K562 (cell line): Measurements from ENCODE around the gene OTOR. TPM values are rescaled to one million over a fixed set of nuclear protein-coding genes. Genes with fewer than 3 reads are reported as not detected.

ENCODE experiments used
- ATAC-seq: fragments of 200-7000 bp; cut with Tn5 transposase; 3 replicates; pipeline ENCODE4 v1.9.1; 2020; ENCODE audit warnings: moderate library complexity
- BruUV-seq: library from RNA; stranded (reverse); fragments of 400-500 nt; replicated peaks from 2 replicates; lab custom pipeline; 2021; lab: Mats Ljungman, UMichigan
- CTCF ChIA-PET: fragments of 300-600 bp; formaldehyde crosslinking; extraction: SDS; loops from one replicate; lab custom pipeline; 2021; ENCODE audit warnings: low intra/inter-chr PET ratio; lab: Yijun Ruan, JAX
- POLR2A ChIA-PET: fragments of 300-600, 350-650 bp; sonication (Branson Sonifier 250); formaldehyde crosslinking; extraction: SDS; loops from one replicate; lab custom pipeline; 2021; ENCODE audit warnings: antibody characterized with exemption, inconsistent platforms; lab: Yijun Ruan, JAX
- DNase-seq, 4 experiments: peaks; one replicate each; pipeline versions ENCODE4 v3.0.0 to v3.0.0-alpha.2; 2011 to 2018; ENCODE audit warnings: low spot score in 3 of 4, mixed read lengths in 3 of 4; ENCODE audit errors: extremely low read depth in 1 of 4
- FAIRE-seq: peaks from 2 replicates; lab custom pipeline; 2011; peaks lifted over from hg19 to GRCh38; lab: Jason Lieb, UNC
- H2AFZ ChIP-seq: 2 replicates; pipeline ENCODE4 v1.6.0; 2011; ENCODE audit warnings: low read depth, low read length, control low read depth, inconsistent platforms
- H3K27ac ChIP-seq: fragments of 200-600 bp; 3 replicates; pipeline ENCODE4 v1.8.0; 2011; ENCODE audit warnings: low read depth, mild to moderate bottlenecking, control low read depth, inconsistent platforms, low read length, moderate library complexity, mixed read lengths; ENCODE audit errors: extremely low read depth
- H3K27me3 ChIP-seq, 2 experiments: fragments of 300-600 bp in 1 of 2; 2 replicates in 1 of 2; 3 replicates in 1 of 2; pipeline versions ENCODE4 v1.6.0 to v1.8.0; 2011; ENCODE audit warnings: inconsistent platforms in 2 of 2, low read length in 2 of 2, mild to moderate bottlenecking in 1 of 2, mixed read lengths in 1 of 2, moderate library complexity in 1 of 2; ENCODE audit not compliant: control insufficient read depth in 2 of 2, insufficient read depth in 2 of 2
- H3K36me3 ChIP-seq: fragments of 300-600 bp; 3 replicates; pipeline ENCODE4 v1.8.0; 2011; ENCODE audit warnings: mild to moderate bottlenecking, low read length, inconsistent platforms; ENCODE audit not compliant: control insufficient read depth, insufficient read depth
- H3K4me1 ChIP-seq, 2 experiments: fragments of 200-600 bp in 1 of 2; replicated peaks in 1 of 2; 2 replicates in 1 of 2; 3 replicates in 1 of 2; pipeline versions ENCODE4 v1.5.1 to v1.8.0; 2011; ENCODE audit warnings: inconsistent platforms in 2 of 2, low read length in 2 of 2, mild to moderate bottlenecking in 1 of 2, mixed read lengths in 1 of 2, moderate library complexity in 1 of 2; ENCODE audit not compliant: control insufficient read depth in 2 of 2, insufficient read depth in 2 of 2
- H3K4me2 ChIP-seq: 2 replicates; pipeline ENCODE4 v1.6.1; 2011; ENCODE audit warnings: low read length, control low read depth, inconsistent platforms, mixed read lengths; ENCODE audit not compliant: insufficient read depth
- H3K4me3 ChIP-seq: fragments of 200-600 bp; sonication (generic), shearing (Covaris generic); 2 replicates; pipeline ENCODE4 v1.5.1; 2016; ENCODE audit warnings: control low read depth, inconsistent platforms
- H3K79me2 ChIP-seq: fragments of 200-600 bp; 3 replicates; pipeline ENCODE4 v1.8.0; 2011; ENCODE audit warnings: low read length, inconsistent platforms; ENCODE audit not compliant: control insufficient read depth, insufficient read depth
- H3K9ac ChIP-seq, 2 experiments: 2 replicates each; pipeline versions ENCODE4 v1.6.0 to v1.6.1; 2011; ENCODE audit warnings: low read depth in 2 of 2, low read length in 2 of 2, control low read depth in 1 of 2, inconsistent platforms in 1 of 2, mild to moderate bottlenecking in 1 of 2, mixed read lengths in 1 of 2; ENCODE audit not compliant: insufficient read depth in 1 of 2
- H3K9me1 ChIP-seq: one replicate; pipeline ENCODE4 v1.6.0; 2011; ENCODE audit warnings: inconsistent platforms, mild to moderate bottlenecking, low read length, moderate library complexity; ENCODE audit not compliant: control insufficient read depth, insufficient read depth
- H3K9me3 ChIP-seq: replicated peaks from 2 replicates; pipeline ENCODE4 v1.5.1; 2011; ENCODE audit warnings: low read depth, low read length, inconsistent platforms; ENCODE audit not compliant: control insufficient read depth, insufficient read depth
- H4K20me1 ChIP-seq: replicated peaks from 2 replicates; pipeline ENCODE4 v1.6.1; 2011; ENCODE audit warnings: low read length, inconsistent platforms, mixed read lengths; ENCODE audit not compliant: control insufficient read depth, insufficient read depth
- ARNT ChIP-seq, 2 experiments: fragments of 450-650 bp; IDR thresholded peaks; 2 replicates each; pipeline ENCODE4 v1.6.1; 2016; ENCODE audit warnings: mild to moderate bottlenecking in 1 of 2
- BRD9 ChIP-seq: fragments of 450-650 bp; IDR thresholded peaks from 2 replicates; pipeline ENCODE4 v1.6.1; 2018; ENCODE audit warnings: low read depth; ENCODE audit not compliant: partially characterized antibody
- CBX5 ChIP-seq: IDR thresholded peaks from 2 replicates; pipeline ENCODE4 v1.6.1; 2014; ENCODE audit warnings: low read depth, borderline replicate concordance
- DACH1 ChIP-seq: fragments of 450-650 bp; IDR thresholded peaks from 2 replicates; pipeline ENCODE4 v1.6.1; 2018; ENCODE audit not compliant: partially characterized antibody
- IRF2 ChIP-seq: sonication (generic); formaldehyde crosslinking; IDR thresholded peaks from 2 replicates; pipeline ENCODE4 v1.8.1; 2022; ENCODE audit warnings: mild to moderate bottlenecking, missing genetic modification reagents
- MEIS2 ChIP-seq: fragments of 450-650 bp; IDR thresholded peaks from 2 replicates; pipeline ENCODE4 v1.6.1; 2014; ENCODE audit warnings: mild to moderate bottlenecking; ENCODE audit not compliant: partially characterized antibody
- MTA3 ChIP-seq: fragments of 450-650 bp; formaldehyde crosslinking; IDR thresholded peaks from 2 replicates; pipeline ENCODE4 v1.6.1; 2017; ENCODE audit warnings: mild to moderate bottlenecking, borderline replicate concordance
- NCOR1 ChIP-seq: fragments of 450-650 bp; IDR thresholded peaks from 2 replicates; pipeline ENCODE4 v1.6.1; 2016; ENCODE audit warnings: mild to moderate bottlenecking, moderate library complexity
- NFRKB ChIP-seq: fragments of 450-650 bp; IDR thresholded peaks from 2 replicates; pipeline ENCODE4 v1.6.1; 2016; ENCODE audit warnings: low read depth
- NUFIP1 ChIP-seq: fragments of 450-650 bp; IDR thresholded peaks from 2 replicates; pipeline ENCODE4 v1.6.1; 2018; ENCODE audit not compliant: partially characterized antibody
- POLR2A ChIP-seq: fragments of 450-650 bp; conservative IDR thresholded peaks from 2 replicates; pipeline ENCODE4 v1.6.1; 2016
- RBM22 ChIP-seq: fragments of 200-400 bp; formaldehyde crosslinking; IDR thresholded peaks from 2 replicates; pipeline ENCODE4 v1.6.1; 2018; ENCODE audit warnings: low read length, low read depth; ENCODE audit not compliant: poor library complexity, severe bottlenecking
- RCOR1 ChIP-seq, 2 experiments: IDR thresholded peaks; 2 replicates each; pipeline ENCODE4 v1.6.1; 2012; ENCODE audit warnings: low read depth in 2 of 2, low read length in 2 of 2, borderline replicate concordance in 1 of 2, improper control_type of control experiment in 1 of 2
- SIN3B ChIP-seq: fragments of 450-650 bp; IDR thresholded peaks from 2 replicates; pipeline ENCODE4 v1.6.1; 2017; ENCODE audit warnings: low read depth, mild to moderate bottlenecking, moderate library complexity
- TEAD4 ChIP-seq, 2 experiments: sonication (generic) in 1 of 2; formaldehyde crosslinking in 1 of 2; IDR thresholded peaks; 2 replicates each; pipeline versions ENCODE4 v1.6.1 to v1.8.0; 2012 to 2022; ENCODE audit warnings: borderline replicate concordance in 1 of 2, inconsistent platforms in 1 of 2, low read length in 1 of 2, mild to moderate bottlenecking in 1 of 2, missing genetic modification reagents in 1 of 2
- TRIM28 ChIP-seq: fragments of 450-650 bp; IDR thresholded peaks from 2 replicates; pipeline ENCODE4 v1.6.1; 2017
- ZNF785 ChIP-seq: fragments of 250-450 bp; sonication (Bioruptor Pico); IDR thresholded peaks from 2 replicates; pipeline ENCODE4 v1.4.0; 2020; ENCODE audit warnings: mild to moderate bottlenecking
- WGBS: fragments of 100-300 bp; shearing (Covaris generic); methylation state at CpG from one replicate; pipeline ENCODE4 v1.1.6; 2016; ENCODE audit warnings: low coverage, mixed read lengths; ENCODE audit not compliant: insufficient coverage; ENCODE audit errors: missing lambda C conversion rate; 5-methylcytosine and 5-hydroxymethylcytosine counted together
- in situ Hi-C: fragments of 300-500 bp; cut with MboI; formaldehyde crosslinking; loops from 4 replicates; pipeline ENCODE4 v1.15.0; 2018; ENCODE audit warnings: inconsistent platforms, mixed read lengths
- intact Hi-C: fragments of 100-400 bp; cut with micrococcal nuclease; formaldehyde crosslinking; loops from 2 replicates; pipeline ENCODE4 v1.14.2; 2022
- polyA plus RNA-seq, 8 experiments: library from polyadenylated mRNA; depleted of rRNA in 4 of 8; stranded (reverse) in 5 of 8; unstranded in 3 of 8; fragments of >200 nt; fragmentation: Nextera tagmentation in 2 of 8; fragmentation: Illumina TruSeq in 1 of 8; extraction: Ambion mirVana in 2 of 8; extraction: Trizol in 1 of 8; gene quantifications; 2 replicates each; pipeline versions ENCODE4 v1.2.1 to v1.2.3, GENCODE V29; 2011 to 2014; ENCODE audit warnings: inconsistent platforms in 1 of 8, missing spikeins in 1 of 8
- total RNA-seq, 7 experiments: library from RNA; depleted of rRNA in 6 of 7; stranded (reverse); fragments of >200 nt in 6 of 7; fragmentation: Illumina TruSeq in 2 of 7; extraction: Trizol in 2 of 7; gene quantifications; 2 replicates each; pipeline versions ENCODE4 v1.2.1 to v1.2.3, GENCODE V29; 2011 to 2021; ENCODE audit warnings: low replicate concordance in 1 of 7
- TF ChIP-seq, protein P1 (sequence below): fragments of 450-650 bp; IDR thresholded peaks from 2 replicates; pipeline ENCODE4 v1.6.1; 2017; ENCODE audit warnings: mild to moderate bottlenecking, moderate library complexity
- TF ChIP-seq, protein P2 (sequence below): sonication (generic); formaldehyde crosslinking; IDR thresholded peaks from 2 replicates; pipeline ENCODE4 v1.8.0; 2022; ENCODE audit warnings: missing genetic modification reagents, mild to moderate bottlenecking, borderline replicate concordance
- TF ChIP-seq, protein P3 (sequence below): fragments of 450-650 bp; IDR thresholded peaks from 2 replicates; pipeline ENCODE4 v1.6.1; 2016; ENCODE audit warnings: mild to moderate bottlenecking

OTOR gene
- total and polyA plus RNA-seq, 9 of the 15 experiments (the other 6 are each of a cell fraction or from before 2014, with no cell fraction given): not detected

DNA sequence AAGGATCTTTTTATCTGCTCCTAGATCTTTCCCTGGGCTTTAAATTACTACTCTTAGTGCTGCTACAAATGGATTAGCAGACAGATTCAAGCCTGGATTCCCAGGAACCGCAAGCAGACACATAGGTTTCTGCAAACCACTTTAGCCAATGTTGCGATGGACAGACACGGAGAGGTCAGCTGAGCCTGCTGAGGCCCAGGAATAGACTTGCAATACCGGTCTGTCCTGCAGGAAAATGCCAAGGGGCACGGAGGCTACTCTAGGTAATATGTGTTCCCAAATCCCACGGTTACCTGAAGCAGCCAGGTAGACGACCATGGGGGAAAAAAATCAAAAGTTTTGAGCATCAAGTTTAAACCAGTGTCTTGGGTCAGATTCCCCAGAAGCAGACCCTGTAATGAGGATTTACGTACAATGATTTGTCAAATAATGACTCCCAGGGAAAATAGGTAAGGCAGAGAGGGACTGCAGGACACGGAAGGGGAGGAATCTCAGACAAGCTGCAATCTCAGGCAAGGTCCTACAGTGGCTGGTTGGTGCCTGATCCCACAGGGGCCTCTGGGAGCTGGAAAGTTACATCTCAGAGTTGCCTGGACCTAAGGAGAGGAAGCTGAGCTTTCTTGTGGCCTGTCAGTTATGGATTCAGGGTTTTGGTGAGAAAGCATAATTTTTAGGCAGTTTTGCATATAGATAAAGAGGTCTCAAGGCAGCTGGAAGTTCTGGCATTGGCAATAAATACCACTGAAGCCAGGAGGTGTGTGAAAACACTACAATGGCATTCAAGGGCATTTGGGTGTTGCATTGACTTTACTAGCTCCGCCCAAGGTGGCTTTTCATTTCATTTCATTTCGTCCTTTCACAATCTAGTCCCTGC is 12.5 kb downstream of the OTOR start:
- in situ Hi-C loops (loop anchor here (25.0 kb wide), 1 partner anchor 1048 kb away; no protein-coding TSS in a partner anchor), intact Hi-C loops (loop anchor here (2.0 kb wide), 1 partner anchor 60 kb away; no protein-coding TSS in a partner anchor)
- no peaks in the 10 kb centered on the region for H3K9me1 ChIP-seq
- H2AFZ ChIP-seq: no peak overlapping the region
- no peaks in the 10 kb centered on the region for H3K9me3 ChIP-seq
- ChIA-PET CTCF (interaction anchor here (1.3 kb wide), 1 partner anchor 242 kb away, joined by 3 read pairs; no protein-coding TSS in a partner anchor), POLR2A (no interaction called here)
- no TSS peak for BruUV-seq
- no peak for FAIRE-seq
- no peak overlapping the region for H3K9ac ChIP-seq
- DNase-seq: no peak
- H3K27me3 ChIP-seq: no peaks in the 10 kb centered on the region
- no peak overlapping the region for H3K27ac ChIP-seq
- H3K79me2 ChIP-seq: no peaks in the 10 kb centered on the region
- no peak for ATAC-seq
- no peak overlapping the region for H3K4me3 ChIP-seq
- H3K36me3 ChIP-seq: no peaks in the 10 kb centered on the region
- no peaks in the 10 kb centered on the region for H3K4me1 ChIP-seq
- no peaks in the 10 kb centered on the region for H4K20me1 ChIP-seq
- 0% methylated on average over 10 of the region's 11 CpGs for WGBS
- TF ChIP-seq MTA3 (no peak), SIN3B (no peak), TEAD4 (IDR thresholded peaks at IDR 0.05; ENCODE audit: low read length) (no peak), TEAD4 (CRISPR knock-in tag; IDR thresholded peaks at IDR 0.05; ENCODE audit: borderline replicate concordance) (no peak), RBM22 (no peak), DACH1 (no peak), CBX5 (no peak), IRF2 (CRISPR knock-in tag) (no peak), NUFIP1 (no peak), MEIS2 (no peak), ZNF785 (no peak), ARNT (IDR thresholded peaks at IDR 0.05) (no peak), POLR2A (no peak), NCOR1 (no peak), NFRKB (no peak), TRIM28 (no peak), RCOR1 (IDR thresholded peaks at IDR 0.05; ENCODE audit: borderline replicate concordance in 1 of 2, low read depth in 2 of 2, low read length in 2 of 2) (no peak), BRD9 (no peak)
- TF ChIP-seq, protein P1, sequence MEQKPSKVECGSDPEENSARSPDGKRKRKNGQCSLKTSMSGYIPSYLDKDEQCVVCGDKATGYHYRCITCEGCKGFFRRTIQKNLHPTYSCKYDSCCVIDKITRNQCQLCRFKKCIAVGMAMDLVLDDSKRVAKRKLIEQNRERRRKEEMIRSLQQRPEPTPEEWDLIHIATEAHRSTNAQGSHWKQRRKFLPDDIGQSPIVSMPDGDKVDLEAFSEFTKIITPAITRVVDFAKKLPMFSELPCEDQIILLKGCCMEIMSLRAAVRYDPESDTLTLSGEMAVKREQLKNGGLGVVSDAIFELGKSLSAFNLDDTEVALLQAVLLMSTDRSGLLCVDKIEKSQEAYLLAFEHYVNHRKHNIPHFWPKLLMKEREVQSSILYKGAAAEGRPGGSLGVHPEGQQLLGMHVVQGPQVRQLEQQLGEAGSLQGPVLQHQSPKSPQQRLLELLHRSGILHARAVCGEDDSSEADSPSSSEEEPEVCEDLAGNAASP: no peak
- TF ChIP-seq, protein P2, sequence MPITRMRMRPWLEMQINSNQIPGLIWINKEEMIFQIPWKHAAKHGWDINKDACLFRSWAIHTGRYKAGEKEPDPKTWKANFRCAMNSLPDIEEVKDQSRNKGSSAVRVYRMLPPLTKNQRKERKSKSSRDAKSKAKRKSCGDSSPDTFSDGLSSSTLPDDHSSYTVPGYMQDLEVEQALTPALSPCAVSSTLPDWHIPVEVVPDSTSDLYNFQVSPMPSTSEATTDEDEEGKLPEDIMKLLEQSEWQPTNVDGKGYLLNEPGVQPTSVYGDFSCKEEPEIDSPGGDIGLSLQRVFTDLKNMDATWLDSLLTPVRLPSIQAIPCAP (CRISPR knock-in tag): no peak
- TF ChIP-seq, protein P3, sequence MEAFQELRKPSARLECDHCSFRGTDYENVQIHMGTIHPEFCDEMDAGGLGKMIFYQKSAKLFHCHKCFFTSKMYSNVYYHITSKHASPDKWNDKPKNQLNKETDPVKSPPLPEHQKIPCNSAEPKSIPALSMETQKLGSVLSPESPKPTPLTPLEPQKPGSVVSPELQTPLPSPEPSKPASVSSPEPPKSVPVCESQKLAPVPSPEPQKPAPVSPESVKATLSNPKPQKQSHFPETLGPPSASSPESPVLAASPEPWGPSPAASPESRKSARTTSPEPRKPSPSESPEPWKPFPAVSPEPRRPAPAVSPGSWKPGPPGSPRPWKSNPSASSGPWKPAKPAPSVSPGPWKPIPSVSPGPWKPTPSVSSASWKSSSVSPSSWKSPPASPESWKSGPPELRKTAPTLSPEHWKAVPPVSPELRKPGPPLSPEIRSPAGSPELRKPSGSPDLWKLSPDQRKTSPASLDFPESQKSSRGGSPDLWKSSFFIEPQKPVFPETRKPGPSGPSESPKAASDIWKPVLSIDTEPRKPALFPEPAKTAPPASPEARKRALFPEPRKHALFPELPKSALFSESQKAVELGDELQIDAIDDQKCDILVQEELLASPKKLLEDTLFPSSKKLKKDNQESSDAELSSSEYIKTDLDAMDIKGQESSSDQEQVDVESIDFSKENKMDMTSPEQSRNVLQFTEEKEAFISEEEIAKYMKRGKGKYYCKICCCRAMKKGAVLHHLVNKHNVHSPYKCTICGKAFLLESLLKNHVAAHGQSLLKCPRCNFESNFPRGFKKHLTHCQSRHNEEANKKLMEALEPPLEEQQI: no peak
- H3K4me2 ChIP-seq: no peak overlapping the region
